Measurements from ENCODE around the gene H3-3A.

DNA sequence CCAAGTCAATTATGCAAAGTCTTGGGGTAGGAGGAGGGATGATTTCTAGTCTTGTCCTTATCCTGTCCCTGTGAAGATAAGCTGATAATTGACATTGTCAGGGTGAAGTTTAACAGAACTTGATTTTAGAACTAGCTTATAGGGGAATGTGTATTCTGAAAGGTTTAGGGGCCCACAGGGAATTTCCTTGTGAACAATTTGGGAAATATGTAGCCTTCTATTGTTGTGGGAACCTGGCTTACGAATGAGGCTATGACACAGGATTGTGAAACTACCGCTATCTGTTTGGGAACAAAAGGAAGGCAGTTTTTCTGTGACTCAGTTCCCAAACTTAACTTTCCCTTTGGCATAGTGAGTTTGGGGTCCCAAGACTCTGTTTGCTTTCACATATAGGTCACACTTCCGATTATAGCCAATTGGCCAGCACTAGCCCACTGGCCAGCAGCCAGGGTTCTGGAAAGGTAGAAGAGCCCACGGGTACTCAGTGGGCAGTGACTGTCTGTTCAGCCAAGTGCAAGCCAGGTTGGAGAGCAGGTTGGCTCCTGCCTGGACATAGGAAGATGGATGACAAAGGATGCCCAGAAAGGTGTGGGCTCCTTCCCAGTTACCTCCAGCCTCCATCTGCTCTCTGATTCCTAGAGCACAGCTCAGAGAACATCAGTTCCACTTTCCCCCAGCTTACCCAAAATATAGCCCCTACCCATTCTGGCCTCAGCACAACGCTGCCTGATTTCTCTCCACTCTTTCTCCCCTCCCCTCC is 35.5 kb downstream of the H3-3A start:
- TF ChIP-seq, protein P1, sequence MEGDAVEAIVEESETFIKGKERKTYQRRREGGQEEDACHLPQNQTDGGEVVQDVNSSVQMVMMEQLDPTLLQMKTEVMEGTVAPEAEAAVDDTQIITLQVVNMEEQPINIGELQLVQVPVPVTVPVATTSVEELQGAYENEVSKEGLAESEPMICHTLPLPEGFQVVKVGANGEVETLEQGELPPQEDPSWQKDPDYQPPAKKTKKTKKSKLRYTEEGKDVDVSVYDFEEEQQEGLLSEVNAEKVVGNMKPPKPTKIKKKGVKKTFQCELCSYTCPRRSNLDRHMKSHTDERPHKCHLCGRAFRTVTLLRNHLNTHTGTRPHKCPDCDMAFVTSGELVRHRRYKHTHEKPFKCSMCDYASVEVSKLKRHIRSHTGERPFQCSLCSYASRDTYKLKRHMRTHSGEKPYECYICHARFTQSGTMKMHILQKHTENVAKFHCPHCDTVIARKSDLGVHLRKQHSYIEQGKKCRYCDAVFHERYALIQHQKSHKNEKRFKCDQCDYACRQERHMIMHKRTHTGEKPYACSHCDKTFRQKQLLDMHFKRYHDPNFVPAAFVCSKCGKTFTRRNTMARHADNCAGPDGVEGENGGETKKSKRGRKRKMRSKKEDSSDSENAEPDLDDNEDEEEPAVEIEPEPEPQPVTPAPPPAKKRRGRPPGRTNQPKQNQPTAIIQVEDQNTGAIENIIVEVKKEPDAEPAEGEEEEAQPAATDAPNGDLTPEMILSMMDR (IDR thresholded peaks at IDR 0.05) = no peak
- TF ChIP-seq POLR2A (IDR thresholded peaks at IDR 0.05) = no peak

All from uterus (tissue), 2 donors.